Activated T-cell treated with anti-CD3 and anti-CD28 coated beads for 1 hour (primary cell): ENCODE measurements around the gene SPSB1.

Experiments
- DNase-seq: peaks from one replicate; pipeline ENCODE4 v3.0.0-alpha.2; 2020; ENCODE audit warnings: low read depth

The SPSB1 gene

GRCh38 chr1:9292361-9293240, at the start of gene SPSB1:
Gene SPSB1, plus strand, starts transcription at chr1:9292894. Its CDS starts 62,998 bp downstream, at chr1:9355892.
- peak; percentile 54 for DNase-seq

GRCh38 chr1:9243066-9243739, 49.5 kb upstream of the SPSB1 start:
- no peak for DNase-seq

- no peak for DNase-seq
Observed at GRCh38 chr1:9244501-9245229, 48.0 kb upstream of the SPSB1 start.

- no peak for DNase-seq
Observed at GRCh38 chr1:9245230-9245619, 47.5 kb upstream of the SPSB1 start.

- no peak for DNase-seq
Observed at GRCh38 chr1:9245661-9246060, 47.0 kb upstream of the SPSB1 start.

- DNase-seq = no peak
Observed at GRCh38 chr1:9246215-9246614, 46.5 kb upstream of the SPSB1 start.

GRCh38 chr1:9246841-9247785, 45.6 kb upstream of the SPSB1 start:
- DNase-seq = no peak

- no peak for DNase-seq
Observed at GRCh38 chr1:9247894-9248293, 44.8 kb upstream of the SPSB1 start.

- DNase-seq = no peak
Observed at GRCh38 chr1:9248341-9249262, 44.1 kb upstream of the SPSB1 start.

- DNase-seq = no peak
Observed at GRCh38 chr1:9249263-9249533, 43.5 kb upstream of the SPSB1 start.

GRCh38 chr1:9249534-9250410, 42.9 kb upstream of the SPSB1 start:
- no peak for DNase-seq

- no peak for DNase-seq
Observed at GRCh38 chr1:9250411-9251381, 42.0 kb upstream of the SPSB1 start.

- no peak for DNase-seq
Observed at GRCh38 chr1:9251501-9251900, 41.2 kb upstream of the SPSB1 start.

- no peak for DNase-seq
Observed at GRCh38 chr1:9253004-9253403, 39.7 kb upstream of the SPSB1 start.

- no peak for DNase-seq
Observed at GRCh38 chr1:9253453-9254105, 39.1 kb upstream of the SPSB1 start.

- DNase-seq = no peak
Observed at GRCh38 chr1:9256332-9256731, 36.4 kb upstream of the SPSB1 start.

- DNase-seq = no peak
Observed at GRCh38 chr1:9257851-9258250, 34.8 kb upstream of the SPSB1 start.

GRCh38 chr1:9258629-9259028, 34.1 kb upstream of the SPSB1 start:
- DNase-seq = no peak
